ENCODE data around the gene GLIS1.

- TF ChIP-seq CTCF (IDR thresholded peaks at IDR 0.05): no peak
- TF ChIP-seq POLR2AphosphoS5 (IDR thresholded peaks at IDR 0.05): no peak
- TF ChIP-seq EP300 (IDR thresholded peaks at IDR 0.05): no peak
These were observed 214.3 kb downstream of the GLIS1 start for GRCh38 chr1:53524428-53525375.
